GM18858 (cell line): Measurements from ENCODE around the gene MYMX.

Experiments used
- ATAC-seq: cut with Tn5 transposase; IDR thresholded peaks from one replicate; pipeline ENCODE4 v1.9.1; 2021; ENCODE audit not compliant: unreplicated experiment

The MYMX gene

DNA sequence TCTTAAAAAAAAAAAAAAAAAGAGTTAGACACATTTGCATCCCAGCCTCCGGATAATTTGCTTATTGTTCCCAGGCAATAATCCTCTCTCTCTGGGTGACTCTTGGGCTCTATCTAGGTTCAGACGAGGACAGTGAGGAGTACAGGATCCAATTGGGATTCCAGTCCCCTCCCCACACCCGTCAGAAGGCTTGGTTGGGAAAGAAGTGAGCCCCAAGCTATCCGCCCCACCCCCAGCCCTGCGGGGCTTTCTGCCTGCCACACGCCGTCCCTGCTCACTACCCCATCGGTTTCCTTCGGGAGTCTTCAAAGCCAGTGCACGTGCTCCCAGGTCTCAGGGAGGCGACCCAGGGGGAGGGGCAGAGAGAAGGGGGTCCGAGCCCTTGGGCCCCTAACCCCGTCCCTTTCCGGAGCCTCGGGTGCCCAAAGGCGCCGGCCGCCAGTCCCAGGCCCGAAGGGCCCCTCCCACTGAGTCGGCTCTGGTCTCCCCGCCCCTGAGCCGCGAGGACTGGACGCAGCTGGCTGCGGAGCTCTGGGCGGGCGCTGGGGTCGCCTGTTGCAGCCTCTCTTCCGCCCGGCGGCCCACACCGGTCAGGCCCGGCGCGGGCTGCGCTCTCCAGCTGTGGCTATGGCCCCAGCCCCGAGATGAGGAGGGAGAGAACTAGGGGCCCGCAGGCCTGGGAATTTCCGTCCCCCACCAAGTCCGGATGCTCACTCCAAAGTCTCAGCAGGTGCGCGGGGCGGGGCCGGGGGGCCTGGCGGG is 2.5 kb downstream of the MYMX start:
- ATAC-seq, result peak; percentile 49

DNA sequence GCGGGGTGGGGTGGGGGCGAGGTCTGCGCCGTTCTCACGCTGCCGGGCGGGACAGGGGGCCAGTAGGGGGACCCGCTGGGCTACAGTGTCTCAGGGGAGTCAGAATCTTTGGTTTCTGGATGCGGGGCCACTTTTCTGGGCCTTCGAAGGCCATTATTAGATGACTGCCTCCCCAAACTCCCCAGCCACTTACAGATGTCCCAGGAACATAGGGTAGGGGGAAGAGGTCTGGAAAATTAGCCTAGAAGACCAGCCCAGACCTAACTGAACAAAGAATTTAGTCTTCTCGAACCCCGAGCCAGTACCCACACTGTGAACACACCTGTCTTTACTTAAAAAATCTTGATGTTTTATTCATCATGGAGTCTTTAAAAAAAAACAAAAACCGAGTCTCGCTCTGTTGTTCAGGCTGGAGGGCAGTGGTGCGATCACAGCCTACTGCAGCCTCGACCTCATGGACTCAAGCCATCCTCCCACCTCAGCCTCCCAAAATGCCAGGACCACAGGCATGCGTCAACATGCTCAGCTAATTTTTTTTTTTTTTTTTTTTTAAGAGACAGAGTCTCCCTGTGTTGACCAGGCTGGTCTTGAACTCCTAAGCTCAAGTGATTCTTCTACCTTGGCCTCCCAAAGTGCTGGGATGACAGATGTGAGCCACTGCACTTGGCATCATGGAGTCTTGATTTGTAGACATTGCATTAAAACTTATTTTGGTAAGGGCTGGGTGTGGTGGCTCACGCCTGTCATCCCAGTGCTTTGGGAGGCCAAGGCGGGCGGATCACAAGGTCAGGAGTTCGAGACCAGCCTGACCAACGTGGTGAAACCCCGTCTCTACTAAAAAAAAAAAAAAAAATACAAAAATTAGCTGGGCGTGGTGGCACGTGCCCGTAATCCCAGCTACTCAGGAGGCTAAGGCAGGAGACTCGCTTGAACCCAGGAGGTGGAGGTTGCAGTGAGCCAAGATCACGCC is 3.4 kb downstream of the MYMX start:
- no peak for ATAC-seq

DNA sequence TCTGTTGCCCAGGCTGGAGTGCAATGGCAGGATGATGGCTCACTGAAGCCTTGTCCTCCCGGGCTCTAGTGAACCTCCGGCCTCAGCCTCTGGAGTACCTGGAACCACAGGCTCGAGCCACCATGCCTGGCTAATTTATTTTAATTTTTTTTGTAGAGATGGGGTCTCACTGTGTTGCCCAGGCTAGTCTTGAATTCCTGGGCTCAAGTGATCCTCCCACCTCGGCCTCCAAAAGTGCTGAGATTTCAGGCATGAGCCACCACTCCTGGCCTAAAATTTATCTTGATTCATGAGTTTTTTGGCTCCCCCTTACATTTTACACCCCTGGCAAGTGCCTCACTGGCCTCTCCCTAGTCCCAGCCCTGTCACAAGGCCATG is 4.2 kb downstream of the MYMX start:
- ATAC-seq, result no peak

DNA sequence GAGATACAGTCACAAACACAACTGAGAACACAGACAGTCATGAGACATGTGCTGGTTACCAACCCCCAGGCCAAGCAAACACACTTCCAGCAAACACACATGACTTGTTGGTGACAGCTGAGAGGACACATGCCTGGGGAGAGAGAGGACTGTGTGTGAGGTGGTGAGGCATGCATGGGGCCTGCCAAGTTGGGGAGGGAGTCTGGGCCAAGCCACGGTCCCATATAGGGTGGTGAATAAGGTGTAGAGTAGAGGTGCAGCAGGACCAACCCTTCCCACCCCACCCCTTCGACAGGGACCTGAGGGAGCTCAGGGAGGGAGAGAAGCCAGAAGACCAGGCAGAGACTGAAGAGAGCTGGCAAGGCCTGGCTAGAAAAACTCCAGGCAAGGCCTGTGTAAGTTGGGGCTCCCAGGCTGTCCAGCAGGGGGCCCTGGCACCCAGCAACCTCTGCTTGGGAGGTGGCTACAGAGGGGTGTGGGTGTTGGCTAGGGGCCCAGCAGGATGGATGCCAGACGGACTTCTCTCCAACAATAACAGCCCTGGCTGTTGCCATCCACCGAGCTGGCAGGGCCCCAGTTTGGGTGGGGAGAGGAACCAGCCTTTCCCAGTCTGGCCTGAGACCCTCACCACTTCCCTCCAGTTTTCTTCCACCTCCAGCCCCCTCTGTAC is 4.7 kb downstream of the MYMX start:
- ATAC-seq, result peak; percentile 34

DNA sequence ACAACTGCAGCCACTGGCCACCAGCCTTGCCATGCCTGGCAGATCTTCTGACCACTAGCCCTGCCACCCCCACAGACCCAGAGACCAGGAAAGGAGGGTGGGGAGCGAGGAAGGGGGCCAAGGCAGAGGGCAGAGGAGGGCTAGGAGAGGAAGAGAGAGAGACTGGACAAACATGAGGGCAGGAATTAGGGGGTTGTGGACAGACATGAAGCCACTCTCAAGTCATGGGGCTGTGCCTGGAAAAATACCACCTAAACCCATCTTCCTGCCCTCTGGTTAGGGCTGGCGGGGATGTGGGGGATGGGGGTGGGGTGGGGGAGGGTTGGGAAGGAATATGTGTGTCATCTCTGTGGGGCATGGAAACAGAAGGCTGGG is 5.2 kb downstream of the MYMX start:
- ATAC-seq, result no peak

DNA sequence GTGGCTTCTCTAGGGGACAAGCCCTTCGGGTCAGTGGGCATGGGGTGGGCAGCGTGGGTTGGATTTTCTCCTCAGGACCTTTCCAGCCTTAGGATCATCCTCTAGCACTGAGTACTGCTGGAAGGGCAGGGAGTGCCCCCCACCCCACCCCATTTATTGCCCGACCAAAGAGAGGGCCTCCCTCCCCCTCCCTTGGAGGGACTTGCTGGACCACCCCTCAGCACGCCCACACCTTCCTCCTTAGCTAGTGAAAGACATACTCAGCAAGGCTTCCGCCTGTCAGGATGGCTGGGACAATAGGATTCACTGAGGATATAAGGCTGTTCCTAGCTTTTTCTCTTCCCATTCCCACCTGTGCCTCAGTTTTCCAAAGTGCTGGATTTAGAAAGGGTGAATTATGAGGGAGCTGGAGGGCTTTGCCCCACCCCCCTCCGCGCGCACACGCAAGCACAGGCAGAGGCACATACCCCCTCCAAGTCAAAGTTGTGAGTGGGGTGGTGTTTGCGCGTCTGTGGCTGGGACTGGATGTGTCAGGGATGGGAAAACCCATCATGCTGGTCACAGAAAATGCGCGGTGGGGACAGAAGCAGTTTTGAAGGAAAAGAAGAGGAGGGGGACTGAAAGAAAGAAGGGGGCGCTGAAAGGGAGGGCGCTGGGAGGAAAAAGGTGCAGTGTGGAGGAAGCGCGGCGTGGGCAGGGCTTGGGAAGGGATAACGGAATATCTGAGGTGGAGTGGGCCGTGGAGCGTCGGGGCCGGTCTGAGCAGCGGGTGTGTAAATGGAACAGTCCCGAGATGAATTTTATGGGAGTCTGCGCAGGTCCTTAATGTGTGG is 6.0 kb downstream of the MYMX start:
- no peak for ATAC-seq

DNA sequence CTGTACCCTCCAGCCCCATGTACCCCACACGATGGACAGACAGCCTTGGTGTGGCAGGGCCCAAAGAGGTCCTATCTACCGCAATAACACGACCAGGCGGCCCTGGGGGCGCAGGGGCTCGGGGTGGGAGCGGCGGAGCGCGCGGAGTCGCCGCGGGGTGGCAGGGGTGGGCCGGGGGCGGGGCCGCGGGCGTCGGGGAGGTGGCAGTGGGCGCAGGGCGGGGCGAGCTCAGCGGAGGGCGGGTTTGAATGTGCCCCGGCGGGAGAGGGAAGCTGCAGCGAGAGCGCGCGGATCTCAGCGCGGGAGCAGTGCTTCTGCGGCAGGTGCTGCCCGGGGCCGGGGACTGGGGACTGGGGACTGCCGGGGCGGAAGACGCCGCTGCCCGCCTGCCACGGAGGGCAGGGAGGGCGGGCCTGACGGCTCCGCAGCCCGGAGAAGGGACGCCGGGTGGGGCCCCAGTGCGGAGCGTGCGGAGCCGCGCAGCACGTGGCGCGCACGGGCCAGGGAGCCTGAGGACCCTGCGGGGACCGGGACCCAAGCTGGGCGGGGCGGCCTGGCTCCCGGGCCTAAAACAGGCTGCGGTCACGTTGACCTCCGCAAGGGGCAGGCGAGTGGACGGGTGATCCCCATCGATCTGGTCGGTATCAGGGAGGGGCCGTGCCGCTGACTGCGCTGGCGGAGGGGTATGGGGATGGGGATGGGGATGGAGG is 6.7 kb downstream of the MYMX start, which contains the start of gene SLC29A1:
Gene SLC29A1, plus strand, starts transcription at position 277 of the 710 bp plus-strand sequence. CDS start 3,719 bp downstream, outside the sequence.
- ATAC-seq, result no peak

DNA sequence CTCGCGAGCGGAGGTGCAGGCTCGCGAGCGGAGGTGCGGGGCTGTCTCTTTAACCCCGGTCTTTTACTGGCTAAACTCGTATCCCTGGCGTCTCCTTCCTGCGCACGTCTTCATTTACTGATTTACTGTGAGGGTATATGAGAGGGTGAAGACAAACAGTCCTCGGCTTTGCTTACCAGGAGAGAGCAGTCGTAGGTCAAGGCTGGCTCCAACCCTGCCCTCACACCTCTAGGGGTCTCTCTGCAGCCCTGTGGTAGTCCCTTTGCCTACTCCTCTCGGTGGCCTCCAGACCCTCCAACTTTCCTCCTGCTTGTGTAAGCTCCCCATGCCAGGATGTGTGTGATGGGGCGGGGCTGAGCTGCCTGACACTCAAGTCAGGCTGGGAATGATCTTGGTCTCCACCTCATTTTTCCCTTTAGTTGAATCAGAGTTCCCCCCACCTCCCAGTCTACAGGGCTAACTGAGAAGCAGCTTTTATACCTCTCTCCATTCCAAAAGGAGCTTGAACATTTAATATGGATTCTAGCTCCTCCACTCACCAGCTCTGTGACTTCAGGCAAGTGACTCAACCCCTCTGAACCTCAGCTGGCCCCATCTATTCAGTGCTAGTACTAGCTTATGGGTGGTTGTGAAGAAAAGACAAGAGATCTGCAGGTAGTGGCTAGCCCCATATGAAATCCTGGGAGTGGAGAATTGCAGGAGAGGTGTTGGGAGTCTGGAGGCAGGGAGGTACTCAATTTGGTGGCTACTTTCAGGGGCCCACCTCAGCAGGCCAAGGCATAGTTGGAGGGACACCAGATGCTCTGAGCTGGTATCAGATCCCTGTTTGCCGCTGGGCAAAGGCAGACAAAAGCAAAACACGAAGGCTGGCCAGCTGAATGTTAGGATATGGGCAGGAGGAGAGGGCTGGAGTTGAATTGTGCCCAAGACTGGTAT is 7.6 kb downstream of the MYMX start:
- no peak for ATAC-seq

DNA sequence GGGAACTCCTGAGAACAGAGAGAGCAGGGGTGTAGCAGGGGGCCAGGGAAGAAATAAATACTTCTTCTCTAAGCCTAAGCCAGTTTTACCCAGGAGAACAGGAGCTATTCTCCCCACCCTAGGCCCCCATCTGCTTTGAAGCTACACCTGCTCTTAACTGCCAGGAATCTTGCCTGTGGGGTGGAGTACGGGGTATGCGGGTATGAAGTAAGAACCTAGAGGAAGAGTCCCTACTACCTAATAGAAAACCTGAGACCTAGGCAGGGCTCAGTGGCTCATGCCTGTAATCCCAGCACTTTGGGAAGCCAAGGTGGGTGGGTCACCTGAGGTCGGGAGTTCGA is 8.2 kb downstream of the MYMX start:
- ATAC-seq, result no peak

DNA sequence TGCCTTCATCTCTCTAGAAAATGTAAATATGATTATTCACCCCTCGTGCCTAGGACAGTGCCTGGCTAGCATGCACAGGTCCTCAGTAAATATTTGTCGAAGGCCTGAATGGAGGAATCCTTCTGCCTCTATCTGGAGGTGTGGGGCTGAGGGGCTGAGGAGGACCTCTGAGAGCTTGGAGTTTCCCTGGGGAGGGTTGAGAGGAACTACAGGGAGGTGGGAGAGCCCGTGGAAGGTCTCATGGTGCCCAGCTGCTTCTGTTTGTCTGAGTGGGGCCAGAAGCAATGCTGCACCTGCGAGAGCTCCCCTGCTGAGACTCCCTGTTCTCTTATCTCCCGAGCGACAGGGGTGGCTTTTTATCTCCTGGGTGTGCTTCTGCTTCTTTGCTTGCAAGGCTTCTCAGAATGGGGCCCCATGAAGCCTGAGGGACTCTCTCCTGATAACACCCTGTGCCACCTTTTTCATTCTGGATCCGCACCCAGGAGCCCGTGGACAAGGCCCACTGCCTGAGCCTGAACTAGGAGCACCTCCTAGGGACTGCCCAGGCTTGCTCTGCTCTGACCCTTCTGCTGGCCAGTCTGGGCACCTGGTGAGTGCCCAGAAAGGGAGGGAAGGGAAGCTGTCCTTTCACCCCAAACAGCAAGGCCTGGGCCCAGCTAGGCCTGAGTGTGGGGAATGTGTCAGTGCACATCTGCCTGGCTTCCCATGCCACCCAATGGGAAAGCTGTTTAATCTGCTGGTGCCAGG is 9.0 kb downstream of the MYMX start:
- ATAC-seq, result no peak

DNA sequence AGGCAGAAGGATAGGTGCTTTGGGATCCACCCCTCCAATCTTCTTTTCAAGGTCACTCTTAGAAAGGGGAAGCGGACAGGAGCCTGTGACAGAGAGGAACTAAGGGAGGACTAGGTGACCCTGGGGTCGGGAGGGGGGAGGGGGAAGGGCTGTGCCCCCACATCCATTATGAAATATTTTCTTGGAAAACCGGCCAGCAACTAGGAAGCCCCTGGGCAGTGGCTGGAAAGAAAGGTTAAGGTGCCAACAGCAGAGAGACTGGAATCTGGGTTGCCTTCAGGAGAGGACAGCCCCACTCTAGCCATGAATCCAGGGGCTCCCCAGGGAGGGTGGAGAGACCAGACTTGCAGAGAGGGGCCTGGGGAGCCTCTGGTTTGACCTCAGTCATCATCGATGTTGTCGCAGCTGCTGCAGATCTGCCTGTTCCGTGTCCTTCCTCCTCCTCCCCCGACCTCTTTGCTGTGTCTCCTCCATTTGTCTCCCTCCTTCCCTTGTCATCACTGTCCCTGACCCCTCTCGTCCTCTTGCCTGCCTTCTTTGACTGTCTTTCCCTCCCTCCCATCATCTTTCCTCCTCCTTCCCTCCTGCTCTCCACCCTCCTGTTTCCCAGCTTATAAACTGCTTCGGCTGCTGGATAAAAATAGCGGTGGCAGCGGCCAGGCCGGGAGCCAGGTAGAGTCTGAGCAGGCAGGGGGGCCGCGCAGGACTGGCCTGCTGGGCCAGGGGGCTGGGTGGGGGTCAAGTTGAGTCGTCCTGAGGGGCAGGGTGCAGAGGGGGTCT is 9.8 kb downstream of the MYMX start:
- ATAC-seq, result no peak

DNA sequence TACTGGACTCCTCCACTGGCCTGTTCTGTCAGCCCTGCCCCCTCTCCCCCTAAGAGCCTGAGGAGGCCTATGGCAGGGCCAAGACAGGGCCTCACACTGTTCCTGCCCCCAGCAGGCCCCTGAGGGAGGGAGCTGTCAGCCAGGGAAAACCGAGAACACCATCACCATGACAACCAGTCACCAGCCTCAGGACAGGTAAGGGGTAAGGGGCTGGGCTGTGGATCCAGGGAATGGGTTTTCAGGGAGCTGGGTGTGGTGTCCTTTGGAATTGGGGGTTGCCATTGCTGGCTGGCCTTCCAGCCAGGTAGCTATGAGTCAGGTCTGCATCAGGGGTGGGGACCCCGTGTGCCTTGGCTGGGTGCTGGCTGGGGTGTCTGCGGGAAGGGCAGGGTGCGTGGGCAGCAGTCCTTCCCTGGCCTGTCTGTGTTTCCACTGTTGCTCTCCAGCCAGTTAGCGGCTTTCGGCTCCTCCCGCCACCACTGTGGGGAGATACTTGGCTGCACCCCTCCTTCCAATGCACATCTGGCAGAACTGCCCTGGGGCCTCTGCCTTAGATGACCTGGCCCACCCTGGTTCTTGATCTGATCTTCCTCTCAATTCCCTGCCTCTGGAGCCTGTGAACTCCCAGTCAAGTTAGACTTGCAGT is 10.5 kb downstream of the MYMX start:
- ATAC-seq, result no peak

DNA sequence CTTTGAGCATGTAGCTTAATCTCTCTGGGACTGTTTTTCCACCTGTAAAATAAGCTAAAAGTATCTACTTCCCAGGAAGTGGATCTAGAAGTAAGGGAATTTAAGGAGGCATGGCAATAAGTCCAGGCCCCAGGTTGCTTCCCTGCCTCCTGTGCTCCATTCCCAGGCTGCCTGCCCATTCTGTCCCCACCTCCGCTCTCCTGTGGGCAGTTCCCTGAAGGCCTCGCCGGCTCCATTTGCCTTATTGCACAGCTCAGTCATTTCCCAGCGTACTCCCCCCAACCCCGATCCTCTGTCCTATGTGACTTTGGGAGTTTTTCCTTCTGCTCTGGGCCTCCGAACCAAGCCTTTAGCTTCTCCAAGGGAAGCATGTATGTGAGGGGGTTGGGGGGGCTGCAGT is 11.3 kb downstream of the MYMX start:
- ATAC-seq, result no peak

DNA sequence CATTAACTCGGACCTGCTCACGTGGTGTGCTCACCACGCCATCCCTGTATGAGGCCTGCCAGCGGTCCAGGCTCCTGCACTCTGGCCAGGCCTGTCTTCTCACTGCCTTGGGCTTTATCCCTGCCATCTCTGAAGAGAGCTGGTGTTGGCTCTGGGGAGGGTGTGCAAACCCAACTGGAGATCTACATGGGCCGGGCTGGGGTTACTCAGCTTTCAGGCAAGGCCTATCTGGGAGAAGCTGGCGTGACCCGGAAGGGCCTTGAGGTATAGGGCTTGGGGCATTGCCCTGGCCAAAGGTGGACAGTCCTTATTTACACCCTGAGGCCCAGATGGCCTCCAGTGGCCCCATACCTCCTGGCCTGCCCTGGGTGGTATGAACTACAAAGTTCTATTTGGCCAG is 11.7 kb downstream of the MYMX start:
- ATAC-seq, result no peak

DNA sequence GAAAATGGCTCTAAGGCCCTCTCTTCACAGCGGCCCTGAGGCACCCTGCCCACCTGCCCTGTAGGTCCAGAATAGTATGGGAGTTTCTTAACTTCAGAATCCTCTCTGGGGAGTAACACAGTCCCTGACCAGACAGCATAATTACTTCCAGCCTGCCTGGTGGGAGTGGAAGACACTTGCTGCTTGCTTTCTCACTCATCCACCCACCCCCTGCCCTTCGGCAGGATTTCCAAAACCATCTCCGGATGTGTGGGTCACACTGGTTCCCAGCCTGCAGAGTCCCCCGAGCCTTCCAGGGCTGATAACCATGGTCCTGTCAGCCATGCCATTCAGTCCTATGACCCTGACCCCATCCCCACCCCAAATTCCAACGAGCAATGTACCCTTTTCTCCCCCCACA is 12.1 kb downstream of the MYMX start:
- ATAC-seq, result no peak

DNA sequence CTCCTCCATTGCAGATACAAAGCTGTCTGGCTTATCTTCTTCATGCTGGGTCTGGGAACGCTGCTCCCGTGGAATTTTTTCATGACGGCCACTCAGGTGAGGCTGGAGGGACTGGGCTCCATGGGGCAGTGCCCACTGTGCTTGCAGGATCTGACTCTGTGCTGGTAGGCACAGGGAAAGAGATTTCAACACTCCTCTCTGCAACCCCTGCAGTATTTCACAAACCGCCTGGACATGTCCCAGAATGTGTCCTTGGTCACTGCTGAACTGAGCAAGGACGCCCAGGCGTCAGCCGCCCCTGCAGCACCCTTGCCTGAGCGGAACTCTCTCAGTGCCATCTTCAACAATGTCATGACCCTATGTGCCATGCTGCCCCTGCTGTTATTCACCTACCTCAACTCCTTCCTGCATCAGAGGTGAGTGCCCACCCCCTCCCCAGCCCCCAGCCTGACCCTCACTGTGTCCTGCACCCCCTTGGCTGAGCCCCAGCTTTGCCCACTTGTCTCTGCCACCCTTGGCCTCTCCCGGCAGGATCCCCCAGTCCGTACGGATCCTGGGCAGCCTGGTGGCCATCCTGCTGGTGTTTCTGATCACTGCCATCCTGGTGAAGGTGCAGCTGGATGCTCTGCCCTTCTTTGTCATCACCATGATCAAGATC is 12.8 kb downstream of the MYMX start:
- ATAC-seq, result no peak
